SW480 (cell line): ENCODE data around the gene GSTM2.
"Not testable (repeated sequence)": the region's sequence is repeated elsewhere in the genome, so short reads cannot be mapped to it uniquely, and the experiment has no call there.

Source experiments
- DNase-seq: peaks from one replicate; pipeline ENCODE4 v3.0.0-alpha.2; 2016; ENCODE audit warnings: low spot score

Gene GSTM2

GRCh38 chr1:109650609-109651008 lies 17.2 kb upstream of the GSTM2 start:
- no peak for DNase-seq

GRCh38 chr1:109652402-109652801 lies 15.5 kb upstream of the GSTM2 start:
- DNase-seq, result no peak

- no peak for DNase-seq
Observed at GRCh38 chr1:109653306-109653705, 14.6 kb upstream of the GSTM2 start.

GRCh38 chr1:109654519-109654918 lies 13.3 kb upstream of the GSTM2 start:
- DNase-seq, result no peak

GRCh38 chr1:109655615-109656519 lies 12.0 kb upstream of the GSTM2 start, which contains the start of gene GSTM4:
GSTM4 (plus strand) TSS chr1:109656099; CDS start chr1:109656390, 291 bp downstream.
- DNase-seq, result peak; percentile 73

- DNase-seq, result no peak
Observed at GRCh38 chr1:109657395-109657794, 10.5 kb upstream of the GSTM2 start.

- no peak for DNase-seq
Observed at GRCh38 chr1:109657970-109658369, 9.9 kb upstream of the GSTM2 start.

GRCh38 chr1:109658533-109659042 lies 9.3 kb upstream of the GSTM2 start:
- DNase-seq, result no peak

GRCh38 chr1:109659145-109659544 lies 8.7 kb upstream of the GSTM2 start:
- no peak for DNase-seq

- DNase-seq, result no peak
Observed at GRCh38 chr1:109659997-109660690, 7.7 kb upstream of the GSTM2 start.

GRCh38 chr1:109660691-109661026 lies 7.2 kb upstream of the GSTM2 start:
- not testable (repeated sequence) for DNase-seq

GRCh38 chr1:109661391-109661790 lies 6.5 kb upstream of the GSTM2 start:
- DNase-seq, result no peak

GRCh38 chr1:109664671-109665070 lies 3.2 kb upstream of the GSTM2 start:
- DNase-seq, result no peak

GRCh38 chr1:109668123-109668775 lies 392 bp downstream of the GSTM2 start:
- DNase-seq, result no peak

- no peak for DNase-seq
Observed at GRCh38 chr1:109669246-109669948, 1.5 kb downstream of the GSTM2 start.

- DNase-seq, result not testable (repeated sequence)
Observed at GRCh38 chr1:109669949-109670302, 2.1 kb downstream of the GSTM2 start.

- DNase-seq, result no peak
Observed at GRCh38 chr1:109671067-109671466, 3.2 kb downstream of the GSTM2 start.

GRCh38 chr1:109673861-109674260 lies 6.0 kb downstream of the GSTM2 start:
- DNase-seq, result not testable (repeated sequence)

- DNase-seq, result not testable (repeated sequence)
Observed at GRCh38 chr1:109676683-109677381, 9.0 kb downstream of the GSTM2 start.

GRCh38 chr1:109677459-109677858 lies 9.6 kb downstream of the GSTM2 start:
- no peak for DNase-seq

- not testable (repeated sequence) for DNase-seq
Observed at GRCh38 chr1:109678637-109679036, 10.8 kb downstream of the GSTM2 start.
